SU-DHL-6 (cell line): ENCODE measurements around the gene MXD3.

ENCODE experiments used
- CTCF ChIP-seq: fragments of 200-600 bp; sonication (generic); IDR thresholded peaks from one replicate; pipeline ENCODE4 v1.5.1; 2017; ENCODE audit warnings: antibody characterized with exemption, mild to moderate bottlenecking, low read length, moderate library complexity; ENCODE audit not compliant: insufficient read depth, poor library complexity, severe bottlenecking
- EZH2phosphoT487 ChIP-seq: fragments of 200-600 bp; sonication (generic), shearing (Covaris generic); conservative IDR thresholded peaks from 2 replicates; pipeline ENCODE4 v1.6.1; 2018; ENCODE audit warnings: mild to moderate bottlenecking, antibody characterized with exemption, low read length, moderate library complexity, mixed read lengths

GRCh38 chr5:177297922-177298321, 13.8 kb downstream of the MXD3 start:
- TF ChIP-seq CTCF (no peak), EZH2phosphoT487 (no peak)
